DMS53 (cell line): Measurements from ENCODE around the gene F12.
"Not testable (repeated sequence)": the region's sequence is repeated elsewhere in the genome, so short reads cannot be mapped to it uniquely, and the experiment has no call there.

Experiments
- DNase-seq: peaks from one replicate; lab custom pipeline; 2025; lab: John Stamatoyannopoulos, UW

F12 gene

DNA sequence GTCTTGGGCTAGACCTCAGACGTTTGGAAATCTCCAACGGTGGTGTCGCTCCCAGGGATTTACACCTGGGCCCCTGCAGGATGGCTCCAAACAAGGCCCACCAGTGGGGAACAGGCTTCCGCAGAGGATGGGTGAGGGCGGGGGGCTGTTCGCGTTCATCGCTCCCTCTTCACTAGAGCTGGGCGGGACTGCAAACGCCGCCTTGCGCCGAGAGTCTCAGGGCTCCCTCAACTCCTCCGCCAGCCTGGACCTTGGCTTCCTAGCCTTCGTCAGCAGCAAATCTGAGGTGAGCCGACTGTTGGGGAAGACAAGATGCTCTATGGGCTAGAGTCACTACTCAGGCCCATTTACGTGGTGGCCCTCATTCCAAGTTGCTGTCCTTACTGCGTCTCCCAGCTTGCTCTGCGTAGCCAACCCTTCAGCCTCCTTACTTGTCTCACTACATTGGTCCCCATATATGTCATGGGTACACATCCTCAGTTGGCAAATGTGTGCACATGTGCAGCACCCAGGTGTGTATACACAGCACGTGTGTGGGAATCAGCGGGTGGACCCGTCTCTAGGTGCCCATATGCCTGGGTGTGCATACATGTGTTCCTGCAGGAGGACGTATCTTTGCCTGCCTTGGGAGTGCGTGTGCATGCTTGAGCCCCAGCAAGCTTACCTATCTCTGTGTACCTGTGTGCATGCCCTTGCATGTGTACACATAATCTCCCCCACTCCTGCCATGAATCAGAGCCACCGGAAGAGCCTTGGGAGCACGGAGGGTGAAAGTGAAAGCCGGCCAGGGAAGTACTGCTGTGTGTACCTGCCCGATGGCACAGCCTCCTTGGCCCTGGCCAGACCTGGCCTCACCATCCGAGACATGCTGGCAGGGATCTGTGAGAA is 41.1 kb downstream of the F12 start:
- DNase-seq: no peak

DNA sequence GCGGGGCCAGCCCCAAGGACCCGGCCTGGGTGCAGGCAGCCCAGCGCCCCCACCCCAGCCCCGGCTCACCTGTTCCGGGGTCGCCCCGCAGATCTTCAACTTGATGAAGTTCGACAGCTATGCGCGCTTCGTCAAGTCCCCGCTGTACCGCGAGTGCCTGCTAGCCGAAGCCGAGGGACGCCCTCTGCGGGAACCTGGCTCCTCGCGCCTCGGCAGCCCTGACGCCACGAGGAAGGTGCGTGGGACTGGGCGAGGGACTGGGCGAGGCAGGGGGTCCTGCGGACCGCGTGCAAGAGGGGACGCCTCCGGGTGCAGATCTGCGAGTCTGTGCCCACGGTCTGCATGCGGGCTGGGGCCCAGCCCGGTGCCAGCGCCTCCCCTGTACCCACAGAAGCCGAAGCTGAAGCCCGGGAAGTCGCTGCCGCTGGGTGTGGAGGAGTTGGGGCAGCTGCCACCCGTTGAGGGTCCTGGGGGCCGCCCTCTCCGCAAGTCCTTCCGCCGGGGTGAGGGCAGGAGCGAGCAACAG is 42.0 kb downstream of the F12 start:
- DNase-seq: no peak

DNA sequence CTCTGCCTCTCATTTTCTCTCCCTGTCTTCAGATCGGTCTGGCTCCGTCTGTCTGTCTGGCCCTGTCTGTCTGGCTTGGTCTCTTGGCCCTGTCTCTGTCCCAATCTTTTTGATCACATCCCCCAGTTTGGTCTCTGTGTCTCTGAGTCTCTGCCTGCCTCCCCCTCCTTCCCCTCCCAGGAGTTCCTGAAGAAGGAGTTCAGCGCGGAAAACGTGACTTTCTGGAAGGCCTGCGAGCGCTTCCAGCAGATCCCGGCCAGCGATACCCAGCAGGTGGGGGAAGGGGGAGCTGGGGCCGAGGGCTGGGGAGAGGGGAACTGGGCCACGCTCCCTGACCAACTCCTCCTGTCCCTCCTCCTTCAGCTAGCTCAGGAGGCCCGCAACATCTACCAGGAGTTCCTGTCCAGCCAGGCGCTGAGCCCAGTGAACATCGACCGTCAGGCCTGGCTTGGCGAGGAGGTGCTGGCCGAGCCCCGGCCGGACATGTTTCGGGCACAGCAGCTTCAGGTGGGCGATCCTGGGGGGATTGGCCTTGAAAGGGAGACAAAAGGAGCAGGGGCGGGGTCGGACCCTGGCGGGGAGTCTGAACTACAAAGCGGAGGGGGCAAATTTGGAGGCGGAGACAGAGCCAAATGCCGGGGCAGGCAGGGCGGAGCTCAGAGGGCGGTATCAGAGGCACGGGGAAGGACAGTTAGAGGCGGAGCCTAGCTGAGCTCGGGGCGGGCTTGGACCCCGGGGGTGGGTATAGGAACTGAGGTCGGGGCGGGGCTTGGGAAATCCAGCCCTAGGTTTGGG is 42.6 kb downstream of the F12 start:
- DNase-seq: peak; percentile 78

DNA sequence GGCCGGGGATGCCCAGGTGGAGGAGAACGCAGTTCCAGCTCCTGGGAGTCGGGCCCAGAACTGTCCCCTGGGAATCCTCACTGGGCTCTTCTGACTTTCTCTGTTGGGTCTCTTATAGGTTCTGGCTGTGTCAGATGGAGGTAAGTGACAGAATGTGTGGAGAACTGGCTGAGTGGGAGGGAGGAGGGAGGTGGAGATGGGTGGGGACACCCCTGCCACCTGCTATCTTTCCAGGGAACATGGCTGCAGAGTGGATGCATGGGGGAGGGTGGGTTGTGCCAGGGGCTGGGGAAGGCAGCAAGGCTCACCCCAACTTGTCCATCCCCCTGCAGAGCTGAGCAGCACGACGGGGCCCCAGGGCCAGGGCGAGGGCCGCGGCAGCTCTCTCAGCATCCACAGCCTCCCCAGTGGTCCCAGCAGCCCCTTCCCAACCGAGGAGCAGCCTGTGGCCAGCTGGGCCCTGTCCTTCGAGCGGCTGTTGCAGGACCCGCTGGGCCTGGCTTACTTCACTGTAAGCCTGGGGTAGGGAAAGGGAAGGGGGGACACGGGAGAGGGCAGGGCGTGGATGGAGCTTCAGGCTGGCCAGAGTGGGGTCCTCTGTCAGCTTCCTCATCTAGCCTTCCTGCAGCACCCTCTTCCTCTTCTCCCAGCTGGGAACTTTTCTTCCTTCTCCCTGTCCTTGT is 43.4 kb downstream of the F12 start:
- DNase-seq: no peak

GRCh38 chr5:177364159-177364962 is 45.0 kb downstream of the F12 start:
- no peak for DNase-seq

DNA sequence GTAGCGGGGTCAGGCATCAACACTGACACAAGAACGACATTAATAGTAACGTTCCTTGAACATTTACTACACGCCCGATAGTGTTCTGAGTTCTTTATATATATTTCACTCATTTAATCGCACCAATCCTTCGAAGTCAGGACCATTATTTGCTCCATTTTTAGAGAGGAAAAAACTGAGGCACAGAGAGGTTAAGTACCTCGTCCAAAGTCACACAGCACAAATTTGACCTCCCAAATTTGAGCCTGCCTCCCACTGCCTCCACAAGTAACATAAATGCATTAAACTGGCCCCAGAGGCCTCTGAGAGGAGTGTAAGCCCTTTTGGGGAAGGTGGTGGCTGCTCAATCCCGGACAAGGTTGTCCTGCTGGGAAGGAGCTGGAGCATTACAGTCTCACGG is 45.8 kb downstream of the F12 start:
- no peak for DNase-seq

DNA sequence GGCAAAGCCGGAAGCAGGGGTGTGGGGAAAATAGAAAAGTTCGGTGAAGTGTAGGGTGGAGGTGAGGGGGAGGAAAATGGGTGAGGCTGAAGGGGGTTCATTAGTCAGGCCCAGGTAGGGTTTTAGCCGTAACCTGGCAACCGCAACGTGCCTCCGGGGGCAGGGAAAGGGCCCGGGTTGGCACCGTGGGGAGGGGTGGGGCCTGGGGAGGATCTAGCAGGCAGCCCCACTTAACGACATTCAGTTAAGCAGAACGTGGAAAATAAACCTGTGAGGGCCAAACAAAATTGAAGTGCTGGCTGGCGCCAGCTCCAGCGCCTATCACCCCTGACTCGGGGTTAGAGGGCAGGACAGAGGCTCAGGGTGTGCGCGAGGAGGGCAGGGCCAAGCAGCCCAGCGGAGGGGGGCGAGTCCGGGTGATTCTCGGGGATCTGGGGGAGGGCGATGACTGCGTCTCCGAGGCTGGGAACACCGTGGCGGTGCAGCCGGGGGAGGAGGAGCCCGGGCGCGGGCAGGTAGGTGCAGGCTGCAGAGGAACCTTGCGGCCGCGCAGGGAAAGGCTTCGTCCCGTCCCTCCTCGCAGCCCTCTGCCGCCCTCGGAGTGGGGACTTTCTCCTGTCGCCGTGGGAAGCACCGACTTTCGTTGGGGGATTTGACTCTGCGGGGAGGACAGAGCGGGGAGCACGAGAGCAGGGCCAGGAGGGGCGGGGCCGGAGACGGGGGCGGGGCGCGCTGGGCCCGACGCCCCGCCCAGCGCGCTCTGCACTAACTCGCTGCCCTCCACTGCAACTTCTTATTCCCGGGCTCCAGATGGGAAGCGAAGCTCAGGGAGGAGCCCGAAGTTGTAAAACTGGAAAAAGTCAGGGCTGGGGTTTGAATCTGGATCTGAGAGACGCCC is 46.5 kb downstream of the F12 start:
- DNase-seq: peak; percentile 86

GRCh38 chr5:177362292-177362609 is 47.1 kb downstream of the F12 start:
- no peak for DNase-seq

DNA sequence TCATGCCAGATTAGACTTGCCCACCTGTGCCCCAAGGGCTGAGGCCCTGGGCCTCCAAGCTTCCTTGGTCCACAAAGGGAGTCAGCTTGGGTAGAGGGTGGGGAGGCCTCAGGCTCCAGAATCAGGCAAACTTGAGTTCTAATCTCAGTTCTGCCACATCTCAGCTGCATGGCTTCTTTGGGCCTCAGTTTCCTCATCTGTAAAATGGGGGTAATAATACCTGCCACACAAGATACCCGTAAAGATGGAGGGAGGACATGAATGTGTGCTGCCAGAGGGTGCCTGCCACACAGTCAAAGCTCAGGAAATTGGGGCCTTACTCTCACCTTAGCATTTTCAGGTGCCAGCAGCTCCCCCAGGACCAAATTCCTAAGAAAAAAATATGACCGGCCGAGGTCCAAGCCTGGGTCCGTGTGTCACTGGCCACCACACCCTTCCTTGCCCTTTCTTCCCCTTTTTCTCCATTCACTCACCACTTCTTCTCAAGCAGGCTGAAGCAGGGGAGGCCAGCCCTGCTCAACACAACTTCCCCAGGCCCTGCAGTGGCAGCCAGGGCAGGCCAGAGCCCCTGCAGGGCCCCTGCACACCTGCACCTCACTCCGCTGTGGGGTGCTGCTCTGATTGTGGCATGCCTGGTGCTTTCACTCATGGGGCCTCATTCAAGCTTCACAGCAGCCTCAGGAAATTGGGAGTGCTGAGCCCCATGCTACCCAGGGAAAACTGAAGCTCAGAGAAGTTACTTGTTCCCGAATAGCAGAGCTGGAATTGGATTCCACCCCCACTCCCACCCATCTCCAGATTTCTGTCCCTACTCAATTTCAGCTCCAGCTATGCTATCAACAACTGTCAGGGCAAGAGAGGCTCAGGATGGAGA is 47.7 kb downstream of the F12 start:
- DNase-seq: no peak

- DNase-seq: not testable (repeated sequence)
Observed at GRCh38 chr5:177360740-177361139, 48.6 kb downstream of the F12 start.

GRCh38 chr5:177359860-177360259 is 49.5 kb downstream of the F12 start:
- no peak for DNase-seq

- DNase-seq: no peak
Observed at GRCh38 chr5:177359451-177359851, 49.9 kb downstream of the F12 start.

DNA sequence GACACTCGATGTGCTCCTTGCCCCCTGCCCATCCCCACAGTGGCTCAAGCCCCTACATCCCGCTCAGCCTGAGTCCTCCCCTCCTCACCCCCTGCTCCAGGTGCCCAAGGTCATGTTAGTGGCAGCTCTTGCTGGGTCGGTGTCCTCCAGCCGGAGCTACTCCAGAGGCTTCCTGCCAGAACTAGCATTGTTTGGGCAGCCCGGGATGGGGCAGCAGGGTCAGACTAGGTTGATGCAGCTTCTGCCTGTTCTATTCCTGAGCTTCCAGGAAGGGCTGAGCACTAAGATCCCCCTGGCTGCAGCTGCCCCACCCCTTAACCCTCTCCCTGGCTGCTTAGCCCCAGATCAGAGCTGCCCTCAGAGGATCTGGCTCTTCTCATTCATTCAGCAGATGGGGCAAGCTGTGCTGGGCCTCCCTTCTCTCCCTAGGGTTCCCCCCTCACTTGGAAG is 51.0 kb downstream of the F12 start:
- DNase-seq: peak; percentile 70

GRCh38 chr5:177357459-177358351 is 51.7 kb downstream of the F12 start, which contains the start of gene RGS14:
TSS of gene RGS14 (plus strand) at chr5:177357924. CDS start at chr5:177358025, 101 bp downstream.
- peak; percentile 92 for DNase-seq

DNA sequence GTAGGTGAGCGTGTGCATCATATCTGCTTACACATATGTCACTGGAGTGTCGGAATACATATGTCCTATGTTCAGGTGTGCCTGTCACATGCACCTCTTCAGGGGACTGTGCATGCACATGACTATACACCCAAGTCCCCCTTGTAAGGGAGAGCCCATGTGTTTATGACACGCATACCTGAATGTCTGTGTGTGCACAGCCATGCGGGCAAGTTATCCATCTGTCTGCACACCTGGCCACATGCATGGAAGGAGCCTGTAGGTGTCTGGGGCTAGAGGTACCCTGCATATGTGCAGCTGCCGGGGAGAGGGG is 52.3 kb downstream of the F12 start:
- no peak for DNase-seq

DNA sequence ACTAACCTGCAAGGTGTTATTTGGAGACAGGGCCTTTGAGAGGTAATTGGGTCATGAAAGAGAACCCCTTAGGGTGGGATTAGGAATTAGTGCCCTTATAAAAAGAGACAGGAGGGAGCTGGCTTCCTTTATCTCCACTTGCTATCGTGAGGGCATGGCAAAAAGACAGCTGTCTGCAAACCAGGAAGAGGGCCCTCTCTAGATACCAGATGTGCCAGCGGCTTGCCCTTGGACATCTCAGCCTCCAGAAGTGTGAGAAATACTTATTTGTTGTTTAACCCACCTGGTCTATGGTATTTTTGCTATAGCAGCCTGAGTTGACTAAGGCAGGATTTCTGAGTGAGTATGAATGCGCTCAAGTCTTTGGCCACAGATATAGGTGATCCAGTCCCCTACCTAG is 52.6 kb downstream of the F12 start:
- no peak for DNase-seq

DNA sequence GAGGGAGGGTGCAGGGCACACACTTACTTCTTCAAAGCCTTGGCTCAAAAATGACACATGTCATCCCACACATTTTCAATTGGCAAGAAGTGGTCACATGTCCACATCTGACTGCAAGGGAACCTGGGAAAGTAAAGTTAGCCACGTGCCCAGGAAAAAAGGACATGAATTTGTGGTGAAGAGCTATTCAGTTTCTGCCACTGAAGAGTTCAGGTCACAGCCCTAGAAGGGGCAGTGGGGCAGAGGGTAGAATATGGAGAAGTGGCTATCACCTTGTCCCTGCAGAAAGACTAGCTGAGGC is 53.5 kb downstream of the F12 start:
- no peak for DNase-seq

DNA sequence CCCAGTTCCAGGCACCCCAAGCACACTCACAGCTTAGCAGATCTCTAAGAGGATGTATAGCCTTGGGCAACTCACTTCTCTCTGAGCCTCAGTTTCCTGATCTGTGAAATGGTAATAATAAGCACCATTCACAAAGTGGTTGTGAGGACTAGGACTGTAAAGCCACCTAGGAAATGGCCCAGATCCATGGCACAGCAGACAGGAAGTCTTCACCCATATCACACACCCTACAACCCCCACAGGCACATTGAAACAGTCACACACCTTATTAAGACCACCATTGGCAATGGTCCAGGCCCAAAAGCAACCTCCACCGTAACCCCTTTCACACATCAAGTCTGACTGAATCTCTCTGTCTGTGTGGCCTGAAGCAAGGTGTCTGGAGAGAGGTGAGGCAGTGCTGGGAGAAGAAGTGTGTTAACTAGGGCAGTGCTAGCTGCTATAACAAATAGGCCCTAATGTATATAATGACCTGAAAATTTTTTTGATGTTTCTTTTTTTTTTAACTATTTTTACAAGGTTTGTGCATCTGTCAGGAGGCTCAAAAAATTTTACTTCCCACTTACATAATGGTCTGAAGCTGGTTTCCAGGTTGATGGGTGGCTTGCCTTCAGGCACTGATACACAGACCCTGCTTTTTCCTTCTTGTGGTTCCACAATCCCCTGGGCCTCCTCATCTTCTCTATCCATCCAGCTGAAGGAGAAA is 54.0 kb downstream of the F12 start:
- DNase-seq: no peak
